D721Med (cell line): Measurements from ENCODE around the gene GPRIN2.
"Not testable (repeated sequence)": the region's sequence is repeated elsewhere in the genome, so short reads cannot be mapped to it uniquely, and the experiment has no call there.

ENCODE experiments used
- DNase-seq: peaks from one replicate; pipeline ENCODE4 v3.0.0; 2011; ENCODE audit warnings: low spot score; ENCODE audit not compliant: insufficient read length
- FAIRE-seq: peaks from 2 replicates; lab custom pipeline; 2011; peaks lifted over from hg19 to GRCh38; lab: Jason Lieb, UNC
- TF ChIP-seq, protein P1 (sequence below): IDR thresholded peaks from 2 replicates; pipeline ENCODE4 v1.5.1; 2012; ENCODE audit warnings: mild to moderate bottlenecking, control low read depth; ENCODE audit not compliant: insufficient read depth; ENCODE audit errors: missing control alignments

GPRIN2 gene

DNA sequence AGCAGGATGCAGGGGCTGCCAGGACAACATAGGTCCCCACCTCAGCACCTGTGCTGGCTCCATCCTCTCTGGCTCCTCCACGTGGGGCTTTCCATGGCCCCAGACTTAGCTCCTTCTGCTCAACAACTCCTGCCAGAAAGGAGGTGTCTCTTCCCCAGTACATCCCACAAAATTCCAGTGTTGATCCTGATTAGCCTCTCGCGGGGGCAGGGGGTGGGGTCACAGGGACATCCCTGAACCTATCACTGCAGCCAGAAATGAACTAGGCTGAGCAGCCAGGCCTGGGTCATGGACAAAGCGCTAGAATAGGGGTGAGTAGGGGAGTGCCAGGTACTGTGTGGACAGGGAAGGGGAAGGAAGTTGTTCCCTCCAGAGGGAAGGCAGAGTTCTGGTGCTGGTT, 17.4 kb upstream of the GPRIN2 start:
- not testable (repeated sequence) for DNase-seq, FAIRE-seq

DNA sequence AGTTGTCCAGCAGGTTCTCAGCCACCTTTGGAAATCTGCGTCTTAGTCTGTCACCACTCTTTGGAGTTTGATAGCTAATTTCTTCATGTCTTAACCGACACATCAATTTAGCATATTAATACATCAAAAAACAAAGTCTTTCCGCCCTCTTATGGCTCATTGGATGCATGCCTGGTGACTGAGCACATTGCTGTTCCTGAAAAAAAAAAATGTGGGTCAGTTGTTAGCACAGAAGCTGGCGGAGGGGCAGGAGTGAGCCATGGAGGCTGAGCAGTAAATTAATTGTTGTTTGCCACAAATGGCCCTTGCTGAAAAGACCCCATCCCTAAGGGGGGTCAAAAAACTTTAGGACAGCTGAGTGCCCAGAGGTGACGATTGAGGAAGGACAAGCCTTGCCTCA, 16.9 kb upstream of the GPRIN2 start:
- FAIRE-seq, DNase-seq: not testable (repeated sequence)

DNA sequence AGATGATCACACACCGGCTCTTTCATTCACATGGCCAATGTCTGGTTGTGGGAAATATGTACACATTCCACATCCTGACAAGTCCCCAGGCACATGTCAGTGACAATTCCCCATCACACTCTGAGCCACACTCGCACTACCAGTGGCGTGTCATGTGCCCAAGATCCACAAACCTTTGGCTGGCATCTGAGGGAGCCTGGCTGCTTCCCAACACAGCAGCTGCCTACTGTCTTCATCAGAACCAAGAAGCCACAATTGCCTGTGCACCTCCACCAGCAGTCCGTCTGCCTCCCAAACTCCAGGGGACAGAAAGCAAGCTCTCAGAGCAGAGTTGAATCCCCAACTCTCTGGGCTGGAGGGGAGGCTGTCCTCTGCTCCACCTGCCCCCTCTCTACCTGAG, 16.3 kb upstream of the GPRIN2 start:
- FAIRE-seq: not testable (repeated sequence)

DNA sequence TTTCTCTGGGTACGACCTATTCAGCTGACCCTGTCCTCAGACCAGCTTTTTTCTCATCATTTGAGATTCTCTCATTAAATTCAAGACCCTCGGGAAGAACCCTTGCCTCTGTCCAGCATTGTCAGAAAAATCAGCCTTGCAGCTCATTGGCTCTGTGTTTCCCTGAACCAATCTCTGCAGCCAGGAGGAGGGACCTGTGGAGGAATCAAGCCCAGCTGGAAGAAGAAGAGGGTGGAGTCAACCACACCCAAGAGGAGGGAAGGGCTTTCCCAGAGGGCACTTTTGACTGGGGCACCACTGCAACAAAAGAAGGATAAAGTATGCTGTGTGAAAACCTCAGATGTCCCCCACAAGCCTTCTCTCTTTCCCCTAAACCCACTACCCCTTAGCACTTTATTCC, 14.2 kb upstream of the GPRIN2 start:
- DNase-seq, FAIRE-seq: not testable (repeated sequence)

More for the DNA sequence above, 16.3 kb upstream of the GPRIN2 start:
- DNase-seq: not testable (repeated sequence)

DNA sequence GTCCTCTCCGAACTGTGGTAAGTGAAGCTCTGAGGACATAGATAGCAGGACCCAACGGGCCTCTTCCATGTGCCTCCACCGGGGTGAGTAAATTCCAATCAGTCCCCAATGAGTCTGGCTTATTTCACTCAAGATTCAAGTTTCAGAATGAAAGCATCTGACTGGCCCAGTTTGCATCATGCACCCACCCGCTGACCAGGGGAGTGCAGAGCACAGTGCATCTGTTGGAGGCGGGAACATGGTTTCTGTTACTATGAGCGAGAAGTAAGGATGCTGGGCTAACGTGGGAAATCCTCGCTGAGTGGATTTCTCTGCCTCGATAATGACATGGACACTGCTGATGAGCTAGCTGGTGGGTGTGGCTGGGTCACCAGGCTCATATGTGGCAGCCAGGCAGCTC, 10.7 kb upstream of the GPRIN2 start:
- not testable (repeated sequence) for FAIRE-seq, DNase-seq

DNA sequence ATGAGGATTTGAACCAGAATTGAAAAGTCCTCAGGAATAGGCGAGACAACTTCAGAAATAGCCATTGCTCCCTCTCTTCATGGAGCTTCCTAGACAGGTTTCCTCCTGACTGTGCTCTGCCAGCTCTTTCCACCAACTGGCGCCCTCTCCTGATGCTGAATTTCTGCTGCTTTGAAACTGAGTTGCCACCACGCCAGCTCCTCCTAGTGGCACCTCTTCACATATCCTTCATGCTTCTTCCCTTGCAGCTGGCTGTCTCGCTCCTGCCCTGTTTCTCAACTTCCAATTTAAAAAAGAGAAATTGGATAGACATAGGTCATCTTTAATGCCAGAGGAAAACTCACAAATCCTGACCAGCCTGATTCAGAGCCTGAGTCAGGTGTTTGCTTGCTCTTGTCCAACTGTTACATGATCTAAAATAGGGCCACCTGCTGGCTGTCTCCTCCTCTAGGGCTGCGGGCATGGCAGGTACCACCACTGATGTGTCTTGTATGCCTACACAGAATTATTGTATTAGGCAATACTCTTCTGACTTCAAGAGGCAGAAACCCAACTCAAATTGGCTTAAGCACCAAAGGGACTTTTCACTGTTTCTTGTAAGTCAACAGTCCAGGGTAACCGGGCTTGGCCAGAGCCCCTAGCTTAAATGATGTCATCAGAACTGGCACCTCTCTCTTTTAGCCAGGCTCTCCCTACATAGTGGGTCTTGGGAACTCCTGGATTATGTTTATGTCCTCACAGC, 9.3 kb upstream of the GPRIN2 start:
- TF ChIP-seq, protein P1, sequence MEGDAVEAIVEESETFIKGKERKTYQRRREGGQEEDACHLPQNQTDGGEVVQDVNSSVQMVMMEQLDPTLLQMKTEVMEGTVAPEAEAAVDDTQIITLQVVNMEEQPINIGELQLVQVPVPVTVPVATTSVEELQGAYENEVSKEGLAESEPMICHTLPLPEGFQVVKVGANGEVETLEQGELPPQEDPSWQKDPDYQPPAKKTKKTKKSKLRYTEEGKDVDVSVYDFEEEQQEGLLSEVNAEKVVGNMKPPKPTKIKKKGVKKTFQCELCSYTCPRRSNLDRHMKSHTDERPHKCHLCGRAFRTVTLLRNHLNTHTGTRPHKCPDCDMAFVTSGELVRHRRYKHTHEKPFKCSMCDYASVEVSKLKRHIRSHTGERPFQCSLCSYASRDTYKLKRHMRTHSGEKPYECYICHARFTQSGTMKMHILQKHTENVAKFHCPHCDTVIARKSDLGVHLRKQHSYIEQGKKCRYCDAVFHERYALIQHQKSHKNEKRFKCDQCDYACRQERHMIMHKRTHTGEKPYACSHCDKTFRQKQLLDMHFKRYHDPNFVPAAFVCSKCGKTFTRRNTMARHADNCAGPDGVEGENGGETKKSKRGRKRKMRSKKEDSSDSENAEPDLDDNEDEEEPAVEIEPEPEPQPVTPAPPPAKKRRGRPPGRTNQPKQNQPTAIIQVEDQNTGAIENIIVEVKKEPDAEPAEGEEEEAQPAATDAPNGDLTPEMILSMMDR: peak; percentile 70
- FAIRE-seq: not testable (repeated sequence)

DNA sequence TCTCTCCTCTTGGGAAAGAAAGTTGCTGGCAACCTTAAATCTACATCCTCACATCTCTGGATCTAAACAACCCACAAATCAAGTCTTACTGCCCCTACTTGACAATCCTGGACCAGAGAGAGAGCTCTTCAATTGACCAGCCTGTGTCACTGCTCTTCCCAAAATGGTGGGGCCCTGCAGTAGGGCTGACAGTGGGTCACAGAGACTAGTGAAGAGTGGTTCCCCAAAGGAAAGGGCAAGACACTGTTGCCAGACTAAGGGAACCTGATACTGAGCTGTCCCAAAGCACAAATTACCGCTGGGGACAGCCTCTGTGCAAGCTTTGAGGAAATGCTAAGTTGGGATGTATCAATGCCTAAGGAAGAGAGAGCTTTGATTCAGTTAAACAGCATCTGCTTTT, 4.5 kb upstream of the GPRIN2 start:
- TF ChIP-seq, protein P1: no peak
- FAIRE-seq (no peak), DNase-seq (no peak)

More for the DNA sequence above, 9.3 kb upstream of the GPRIN2 start:
- not testable (repeated sequence) for DNase-seq

DNA sequence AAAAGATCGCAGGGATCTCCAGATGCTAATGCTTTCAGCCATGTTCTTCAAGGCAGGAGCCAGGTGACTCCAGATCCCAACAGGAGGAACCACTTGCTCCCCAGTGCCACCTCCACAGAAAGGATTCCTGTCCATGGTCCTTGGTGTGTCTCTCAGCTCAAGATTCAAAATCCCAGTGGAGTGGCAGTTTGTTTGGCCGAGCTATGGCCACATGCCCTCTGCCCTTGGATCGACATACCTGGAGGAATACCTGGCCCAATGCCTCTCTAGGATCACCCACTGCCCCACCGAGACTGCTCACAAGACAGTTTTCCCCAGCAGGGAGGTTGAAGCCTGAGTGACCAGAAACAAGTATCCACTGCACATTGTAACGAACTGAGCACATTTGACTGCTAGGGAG, 3.9 kb upstream of the GPRIN2 start:
- TF ChIP-seq, protein P1: no peak
- FAIRE-seq (no peak), DNase-seq (no peak)

DNA sequence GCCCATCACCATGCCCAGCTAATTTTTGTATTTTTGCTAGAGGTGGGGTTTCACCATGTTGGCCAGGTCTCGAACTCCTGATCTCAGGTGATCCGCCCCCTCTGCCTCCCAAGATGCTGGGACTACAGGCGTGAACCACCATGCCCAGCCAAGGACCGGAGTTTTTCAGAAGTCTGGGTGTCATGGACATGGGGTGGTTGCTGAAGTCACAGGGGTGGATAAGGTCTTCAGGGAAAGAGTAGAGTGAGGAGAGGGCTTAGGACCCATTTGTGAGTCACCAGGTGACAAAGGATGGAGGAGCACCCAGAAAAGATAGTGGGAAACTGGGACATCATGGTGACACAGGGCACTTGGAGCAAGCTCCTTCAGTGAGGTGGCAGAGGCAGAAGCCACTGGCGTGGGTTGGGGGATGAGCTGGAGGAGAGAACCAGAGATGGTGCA, 2.8 kb upstream of the GPRIN2 start:
- TF ChIP-seq, protein P1: no peak
- FAIRE-seq (no peak), DNase-seq (no peak)
